ENCODE results near the gene MTX1.
A peak's percentile ranks its signal among the peaks of the same experiment; 100 is the strongest.
"Not testable (repeated sequence)": the region's sequence is repeated elsewhere in the genome, so short reads cannot be mapped to it uniquely, and the experiment has no call there.

The MTX1 gene

GRCh38 chr1:155167166-155168104 lies 41.1 kb upstream of the MTX1 start:
- Histone ChIP-seq H3K36me3 (ENCODE audit: control insufficient read depth in 1 of 2, insufficient read depth in 2 of 2, low read length in 2 of 2) (peaks cover 8 to 14% of the 10 kb centered on the region in 2 experiments), H3K27me3 (ENCODE audit: insufficient read depth, low read length) (no peaks in the 10 kb centered on the region), H3K14ac (ENCODE audit: low read length) (no peak overlapping the region), H4K91ac (ENCODE audit: low read depth, low read length) (no peak overlapping the region), H3K9me3 (ENCODE audit: insufficient read depth, low read depth, low read length) (no peaks in the 10 kb centered on the region), H2BK120ac (ENCODE audit: insufficient read depth, low read length, poor library complexity) (peak overlapping the region; percentile 55), H3K4me2 (ENCODE audit: low read length) (peak overlapping the region; percentile 66), H4K8ac (ENCODE audit: low read depth, low read length) (peak overlapping the region; percentile 19), H3K9ac (ENCODE audit: low read length) (no peak overlapping the region), H3K4me1 (ENCODE audit: control insufficient read depth in 1 of 2, insufficient read depth in 2 of 2, low read length in 2 of 2) (peaks cover 4 to 16% of the 10 kb centered on the region in 2 experiments), H3K27ac (ENCODE audit: low read depth, low read length) (no peak overlapping the region), H2AFZ (ENCODE audit: insufficient read depth, low read length, poor library complexity) (peak overlapping the region; percentile 49), H3K79me2 (ENCODE audit: control insufficient read depth, insufficient read depth, low read length, poor library complexity) (no peaks in the 10 kb centered on the region), H2AK5ac (ENCODE audit: low read length) (no peak overlapping the region), H3K4me3 (ENCODE audit: low read depth, low read length) (no peak overlapping the region), H3K4ac (ENCODE audit: low read depth, low read length) (no peak overlapping the region), H2BK5ac (ENCODE audit: low read depth, low read length, poor library complexity) (no peak overlapping the region), H4K12ac (ENCODE audit: low read depth, low read length) (no peak overlapping the region), H3K18ac (ENCODE audit: low read length) (peak overlapping the region; percentile 14), H2BK12ac (ENCODE audit: low read length) (peak overlapping the region; percentile 25), H3K23ac (ENCODE audit: low read length) (no peak overlapping the region), H3K79me1 (ENCODE audit: low read length) (no peaks in the 10 kb centered on the region)
- no CpG with 5 or more reads among the region's 28 CpGs for WGBS (ENCODE audit: extremely low coverage, insufficient coverage, insufficient read length)
- DNase-seq: peak; percentile 98 to 99

DNA sequence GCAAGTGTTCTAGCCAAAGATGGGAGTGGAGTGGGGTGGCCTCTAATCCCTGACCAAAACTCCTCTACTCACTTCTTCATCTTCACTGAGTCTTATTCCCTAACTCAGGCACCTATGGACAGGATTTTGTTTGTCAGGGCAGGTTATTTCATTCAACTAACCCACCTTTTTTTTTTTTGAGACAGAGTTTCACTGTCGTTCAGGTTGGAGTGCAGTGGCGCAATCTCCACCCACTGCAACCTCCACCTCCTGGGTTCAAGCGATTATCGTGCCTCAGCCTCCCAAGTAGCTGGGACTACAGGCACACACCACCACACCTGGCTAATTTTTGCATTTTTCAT lies 40.4 kb upstream of the MTX1 start:
- not testable (repeated sequence) for H2BK12ac ChIP-seq (ENCODE audit: low read length); H3K27ac ChIP-seq (ENCODE audit: low read depth, low read length)

DNA sequence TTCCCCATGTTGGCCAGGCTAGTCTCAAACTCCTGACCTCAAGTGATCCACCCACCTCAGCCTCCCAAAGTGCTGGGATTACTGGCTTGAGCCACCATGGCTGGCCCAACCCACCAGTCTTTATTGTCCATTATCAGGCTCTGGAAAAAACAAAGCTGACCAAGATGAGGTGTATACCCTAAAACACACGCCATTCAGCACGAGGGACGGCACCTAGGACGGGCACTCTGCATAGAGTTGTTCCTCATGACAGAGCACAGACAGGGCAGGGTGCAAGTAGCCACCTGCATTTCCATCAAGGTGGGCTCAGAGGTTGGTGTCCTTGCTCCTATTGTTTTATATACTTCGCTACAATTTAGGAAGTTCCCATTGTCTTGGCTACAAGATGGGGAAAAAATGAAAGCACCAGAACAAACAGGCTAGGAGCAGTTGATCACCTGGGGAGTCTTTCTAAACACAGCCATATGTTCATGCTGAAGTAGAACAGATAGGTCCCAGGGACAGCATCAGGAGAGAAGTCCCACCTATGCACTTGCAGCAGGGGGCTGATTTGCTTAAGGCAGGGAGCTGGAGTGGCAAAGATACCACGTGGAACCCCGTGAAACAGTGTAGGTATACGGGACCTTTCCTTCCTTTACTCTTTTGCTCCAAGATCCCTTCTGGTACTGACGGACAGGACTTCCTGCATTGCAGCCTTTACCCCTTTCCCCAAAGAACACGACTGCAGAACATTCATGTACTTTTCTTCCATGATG lies 39.9 kb upstream of the MTX1 start:
- H4K91ac ChIP-seq (ENCODE audit: low read depth, low read length): no peak overlapping the region
- no CpG with 5 or more reads among the region's 10 CpGs for WGBS (ENCODE audit: extremely low coverage, insufficient coverage, insufficient read length)
- no peak overlapping the region for H3K27ac ChIP-seq (ENCODE audit: low read depth, low read length)
- no peaks in the 10 kb centered on the region for H3K9me3 ChIP-seq (ENCODE audit: insufficient read depth, low read depth, low read length)
- H3K4ac ChIP-seq (ENCODE audit: low read depth, low read length): no peak overlapping the region
- peaks cover 5 to 17% of the 10 kb centered on the region in 2 experiments for H3K4me1 ChIP-seq (ENCODE audit: control insufficient read depth in 1 of 2, insufficient read depth in 2 of 2, low read length in 2 of 2)
- H4K12ac ChIP-seq (ENCODE audit: low read depth, low read length): no peak overlapping the region
- no peak overlapping the region for H3K14ac ChIP-seq (ENCODE audit: low read length)
- no peak for DNase-seq
- H3K4me2 ChIP-seq (ENCODE audit: low read length): no peak overlapping the region
- H2AK5ac ChIP-seq (ENCODE audit: low read length): no peak overlapping the region
- no peak overlapping the region for H3K9ac ChIP-seq (ENCODE audit: low read length)
- H4K8ac ChIP-seq (ENCODE audit: low read depth, low read length): no peak overlapping the region
- no peak overlapping the region for H2BK12ac ChIP-seq (ENCODE audit: low read length)
- peaks cover 8 to 14% of the 10 kb centered on the region in 2 experiments for H3K36me3 ChIP-seq (ENCODE audit: control insufficient read depth in 1 of 2, insufficient read depth in 2 of 2, low read length in 2 of 2)
- no peak overlapping the region for H2BK120ac ChIP-seq (ENCODE audit: insufficient read depth, low read length, poor library complexity)
- H3K23ac ChIP-seq (ENCODE audit: low read length): no peak overlapping the region
- H3K79me2 ChIP-seq (ENCODE audit: control insufficient read depth, insufficient read depth, low read length, poor library complexity): peaks cover 5% of the 10 kb centered on the region
- H3K27me3 ChIP-seq (ENCODE audit: insufficient read depth, low read length): no peaks in the 10 kb centered on the region
- H2BK5ac ChIP-seq (ENCODE audit: low read depth, low read length, poor library complexity): no peak overlapping the region
- peaks cover 5% of the 10 kb centered on the region for H3K79me1 ChIP-seq (ENCODE audit: low read length)
- no peak overlapping the region for H3K18ac ChIP-seq (ENCODE audit: low read length)
- no peak overlapping the region for H3K4me3 ChIP-seq (ENCODE audit: low read depth, low read length)
- no peak overlapping the region for H2AFZ ChIP-seq (ENCODE audit: insufficient read depth, low read length, poor library complexity)

More for the DNA sequence above, 40.4 kb upstream of the MTX1 start:
- not testable (repeated sequence) for H4K8ac ChIP-seq (ENCODE audit: low read depth, low read length); H3K4me2 ChIP-seq (ENCODE audit: low read length); H3K9me3 ChIP-seq (ENCODE audit: insufficient read depth, low read depth, low read length); H2BK120ac ChIP-seq (ENCODE audit: insufficient read depth, low read length, poor library complexity); H4K12ac ChIP-seq (ENCODE audit: low read depth, low read length); H2AK5ac ChIP-seq (ENCODE audit: low read length); H3K4ac ChIP-seq (ENCODE audit: low read depth, low read length); H3K18ac ChIP-seq (ENCODE audit: low read length); H3K4me3 ChIP-seq (ENCODE audit: low read depth, low read length); H2BK5ac ChIP-seq (ENCODE audit: low read depth, low read length, poor library complexity); H3K79me1 ChIP-seq (ENCODE audit: low read length); DNase-seq; H3K9ac ChIP-seq (ENCODE audit: low read length); H3K27me3 ChIP-seq (ENCODE audit: insufficient read depth, low read length); H3K79me2 ChIP-seq (ENCODE audit: control insufficient read depth, insufficient read depth, low read length, poor library complexity); H4K91ac ChIP-seq (ENCODE audit: low read depth, low read length); H2AFZ ChIP-seq (ENCODE audit: insufficient read depth, low read length, poor library complexity); H3K14ac ChIP-seq (ENCODE audit: low read length); H3K23ac ChIP-seq (ENCODE audit: low read length)
- H3K4me1 ChIP-seq (ENCODE audit: control insufficient read depth in 1 of 2, insufficient read depth in 2 of 2, low read length in 2 of 2): peaks cover 4 to 16% of the 10 kb centered on the region in 2 experiments
- peaks cover 8 to 14% of the 10 kb centered on the region in 2 experiments for H3K36me3 ChIP-seq (ENCODE audit: control insufficient read depth in 1 of 2, insufficient read depth in 2 of 2, low read length in 2 of 2)
- no CpG with 5 or more reads among the region's 4 CpGs for WGBS (ENCODE audit: extremely low coverage, insufficient coverage, insufficient read length)

DNA sequence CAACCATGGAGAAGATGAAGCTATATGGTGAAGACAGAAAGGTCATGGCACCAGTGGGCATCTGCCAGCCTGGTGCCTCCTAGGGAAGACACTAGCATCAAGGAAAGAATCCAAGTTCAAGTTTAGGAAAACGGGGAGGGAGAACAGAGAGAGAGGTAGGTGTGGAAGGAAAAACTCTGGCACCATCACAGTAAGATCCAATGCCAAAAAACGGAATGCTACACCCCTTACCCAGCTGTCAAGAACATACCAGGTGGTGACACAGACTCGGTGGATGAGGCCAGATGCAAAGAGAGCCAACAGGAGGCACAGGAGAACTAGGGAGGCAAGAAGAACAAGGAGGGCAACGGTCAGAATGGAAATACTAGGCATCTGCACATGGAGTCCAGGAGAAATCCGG lies 39.0 kb upstream of the MTX1 start:
- H4K12ac ChIP-seq (ENCODE audit: low read depth, low read length): no peak overlapping the region
- no peak overlapping the region for H2AFZ ChIP-seq (ENCODE audit: insufficient read depth, low read length, poor library complexity)
- peaks cover 7 to 22% of the 10 kb centered on the region in 2 experiments for H3K4me1 ChIP-seq (ENCODE audit: control insufficient read depth in 1 of 2, insufficient read depth in 2 of 2, low read length in 2 of 2)
- no CpG with 5 or more reads among the region's 5 CpGs for WGBS (ENCODE audit: extremely low coverage, insufficient coverage, insufficient read length)
- H3K9ac ChIP-seq (ENCODE audit: low read length): no peak overlapping the region
- no peaks in the 10 kb centered on the region for H3K9me3 ChIP-seq (ENCODE audit: insufficient read depth, low read depth, low read length)
- no peak overlapping the region for H3K4me2 ChIP-seq (ENCODE audit: low read length)
- peaks cover 5% of the 10 kb centered on the region for H3K79me2 ChIP-seq (ENCODE audit: control insufficient read depth, insufficient read depth, low read length, poor library complexity)
- H3K27ac ChIP-seq (ENCODE audit: low read depth, low read length): no peak overlapping the region
- H4K91ac ChIP-seq (ENCODE audit: low read depth, low read length): no peak overlapping the region
- no peak overlapping the region for H3K14ac ChIP-seq (ENCODE audit: low read length)
- H2AK5ac ChIP-seq (ENCODE audit: low read length): no peak overlapping the region
- no peak overlapping the region for H3K4ac ChIP-seq (ENCODE audit: low read depth, low read length)
- no peak overlapping the region for H2BK12ac ChIP-seq (ENCODE audit: low read length)
- peaks cover 8 to 14% of the 10 kb centered on the region in 2 experiments for H3K36me3 ChIP-seq (ENCODE audit: control insufficient read depth in 1 of 2, insufficient read depth in 2 of 2, low read length in 2 of 2)
- no peak overlapping the region for H3K4me3 ChIP-seq (ENCODE audit: low read depth, low read length)
- no peak overlapping the region for H3K23ac ChIP-seq (ENCODE audit: low read length)
- no peak overlapping the region for H4K8ac ChIP-seq (ENCODE audit: low read depth, low read length)
- no peak overlapping the region for H3K18ac ChIP-seq (ENCODE audit: low read length)
- no peak overlapping the region for H2BK120ac ChIP-seq (ENCODE audit: insufficient read depth, low read length, poor library complexity)
- no peak for DNase-seq
- no peak overlapping the region for H2BK5ac ChIP-seq (ENCODE audit: low read depth, low read length, poor library complexity)
- H3K79me1 ChIP-seq (ENCODE audit: low read length): peaks cover 5% of the 10 kb centered on the region
- H3K27me3 ChIP-seq (ENCODE audit: insufficient read depth, low read length): no peaks in the 10 kb centered on the region
